ENCODE results near the gene FAM13A.

FAM13A gene

GRCh38 chr4:88709989-88710388 lies 347.0 kb downstream of the FAM13A start:
- H3K36me3 Mint-ChIP-seq, result peaks cover 64% of the 10 kb centered on the region
- DNase-seq, result no peak
- H3K27ac Mint-ChIP-seq, result no peak overlapping the region
- peaks cover 5% of the 10 kb centered on the region for H3K9me3 Mint-ChIP-seq
- no peaks in the 10 kb centered on the region for H3K27me3 Mint-ChIP-seq
- no peak overlapping the region for H3K4me3 Mint-ChIP-seq
- CTCF ChIA-PET, result no interaction called here
- H3K4me1 Mint-ChIP-seq, result no peaks in the 10 kb centered on the region

DNA sequence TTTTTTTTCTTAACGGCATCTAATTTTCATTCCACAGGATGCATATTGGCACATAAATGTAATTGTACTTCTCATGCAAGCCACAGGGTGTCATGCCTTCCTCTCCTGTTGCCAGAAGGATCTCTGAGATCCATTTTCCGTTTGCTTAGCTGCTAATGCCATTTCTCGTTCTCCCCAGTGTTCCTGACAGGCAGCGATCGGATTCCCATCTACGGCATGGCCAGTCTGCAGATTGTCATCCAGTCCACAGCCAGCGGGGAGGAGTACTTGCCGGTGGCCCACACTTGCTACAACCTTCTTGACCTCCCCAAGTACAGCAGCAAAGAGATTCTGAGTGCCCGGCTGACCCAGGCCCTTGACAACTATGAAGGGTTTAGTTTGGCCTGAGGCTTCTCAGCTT lies 350.4 kb downstream of the FAM13A start:
- Mint-ChIP-seq H3K27me3 (no peaks in the 10 kb centered on the region), H3K4me3 (no peak overlapping the region), H3K4me1 (no peaks in the 10 kb centered on the region), H3K36me3 (peaks cover 46% of the 10 kb centered on the region), H3K9me3 (no peaks in the 10 kb centered on the region), H3K27ac (no peak overlapping the region)
- DNase-seq, result no peak
- CTCF ChIA-PET, result interaction anchor here (0.7 kb wide), 1 partner anchor 337 kb away, joined by 3 read pairs; no protein-coding TSS in a partner anchor

DNA sequence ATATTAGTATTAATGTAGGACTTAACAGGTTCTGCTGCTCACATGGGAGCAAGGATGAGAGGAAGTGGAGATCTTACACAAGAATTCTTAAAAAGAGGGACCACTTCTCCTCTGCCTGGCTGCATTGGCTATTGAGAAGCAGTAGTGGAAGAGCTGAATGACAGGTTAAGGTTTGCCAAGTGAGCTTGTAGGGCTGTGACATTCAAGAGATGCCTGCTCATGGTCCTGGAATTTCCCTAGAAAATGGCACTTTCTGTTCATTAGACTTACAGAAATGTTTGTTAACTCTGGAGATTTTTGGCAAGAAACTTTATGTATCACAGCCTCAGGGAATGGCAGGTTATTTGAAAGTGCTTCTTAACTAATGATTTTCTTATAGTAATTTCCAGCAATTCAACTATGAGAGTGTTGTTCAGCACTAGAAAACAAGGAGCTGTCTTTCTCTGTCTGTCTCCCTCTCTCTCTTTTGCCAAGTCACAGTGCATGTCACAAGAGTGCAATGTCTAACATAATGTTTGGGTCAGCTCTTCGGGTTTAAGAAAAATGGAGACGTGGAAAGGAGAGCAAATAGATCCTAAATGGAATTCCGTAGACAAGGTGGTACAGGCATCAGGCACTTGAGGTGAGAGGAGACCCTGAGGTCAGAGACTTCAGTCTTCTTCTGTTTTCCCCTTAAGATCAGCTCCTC lies 351.0 kb downstream of the FAM13A start:
- Mint-ChIP-seq H3K36me3 (peaks cover 42% of the 10 kb centered on the region), H3K9me3 (no peaks in the 10 kb centered on the region), H3K4me3 (no peak overlapping the region), H3K27ac (no peak overlapping the region), H3K27me3 (no peaks in the 10 kb centered on the region), H3K4me1 (no peaks in the 10 kb centered on the region)
- DNase-seq, result no peak
- CTCF ChIA-PET, result interaction anchor here (0.6 to 0.7 kb wide), 2 partner anchors 28 to 337 kb away, joined by 3 read pairs; no protein-coding TSS in a partner anchor

- Mint-ChIP-seq H3K36me3 (peaks cover 40% of the 10 kb centered on the region), H3K27me3 (no peaks in the 10 kb centered on the region), H3K4me1 (no peaks in the 10 kb centered on the region), H3K4me3 (no peak overlapping the region), H3K9me3 (no peaks in the 10 kb centered on the region), H3K27ac (no peak overlapping the region)
- no peak for DNase-seq
- CTCF ChIA-PET, result no interaction called here
Observed at GRCh38 chr4:88705223-88705622, 351.8 kb downstream of the FAM13A start.

- H3K27me3 Mint-ChIP-seq, result no peaks in the 10 kb centered on the region
- H3K36me3 Mint-ChIP-seq, result peaks cover 31% of the 10 kb centered on the region
- H3K9me3 Mint-ChIP-seq, result no peaks in the 10 kb centered on the region
- peaks cover 6% of the 10 kb centered on the region for H3K4me1 Mint-ChIP-seq
- CTCF ChIA-PET, result interaction anchor here (1.0 kb wide), 1 partner anchor 9 kb away, joined by 3 read pairs; no protein-coding TSS in a partner anchor
- DNase-seq, result no peak
- H3K4me3 Mint-ChIP-seq, result no peak overlapping the region
- H3K27ac Mint-ChIP-seq, result no peak overlapping the region
Observed at GRCh38 chr4:88702782-88703181, 354.2 kb downstream of the FAM13A start.

DNA sequence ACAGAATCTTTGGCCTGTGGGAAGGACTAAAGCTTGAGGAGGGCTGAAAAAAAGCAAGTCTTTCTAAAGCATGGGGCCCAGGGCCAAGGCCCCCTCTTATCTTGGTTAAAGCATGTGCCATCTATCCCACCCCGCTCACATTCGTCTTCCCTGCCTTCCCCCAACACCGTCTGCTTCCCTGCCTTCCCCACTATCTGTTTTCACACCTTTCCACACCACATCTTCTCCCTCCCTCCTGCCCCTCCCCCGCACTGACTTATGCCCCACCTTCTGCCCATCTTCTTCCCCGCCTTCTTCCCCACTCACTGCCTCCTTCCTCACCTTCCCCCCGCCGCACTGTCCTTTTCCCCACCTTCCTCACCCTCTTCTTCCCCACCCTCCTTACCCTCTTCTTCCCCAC lies 358.5 kb downstream of the FAM13A start:
- CTCF ChIA-PET, result no interaction called here
- Mint-ChIP-seq H3K36me3 (peaks cover 19% of the 10 kb centered on the region), H3K27ac (no peak overlapping the region)

DNA sequence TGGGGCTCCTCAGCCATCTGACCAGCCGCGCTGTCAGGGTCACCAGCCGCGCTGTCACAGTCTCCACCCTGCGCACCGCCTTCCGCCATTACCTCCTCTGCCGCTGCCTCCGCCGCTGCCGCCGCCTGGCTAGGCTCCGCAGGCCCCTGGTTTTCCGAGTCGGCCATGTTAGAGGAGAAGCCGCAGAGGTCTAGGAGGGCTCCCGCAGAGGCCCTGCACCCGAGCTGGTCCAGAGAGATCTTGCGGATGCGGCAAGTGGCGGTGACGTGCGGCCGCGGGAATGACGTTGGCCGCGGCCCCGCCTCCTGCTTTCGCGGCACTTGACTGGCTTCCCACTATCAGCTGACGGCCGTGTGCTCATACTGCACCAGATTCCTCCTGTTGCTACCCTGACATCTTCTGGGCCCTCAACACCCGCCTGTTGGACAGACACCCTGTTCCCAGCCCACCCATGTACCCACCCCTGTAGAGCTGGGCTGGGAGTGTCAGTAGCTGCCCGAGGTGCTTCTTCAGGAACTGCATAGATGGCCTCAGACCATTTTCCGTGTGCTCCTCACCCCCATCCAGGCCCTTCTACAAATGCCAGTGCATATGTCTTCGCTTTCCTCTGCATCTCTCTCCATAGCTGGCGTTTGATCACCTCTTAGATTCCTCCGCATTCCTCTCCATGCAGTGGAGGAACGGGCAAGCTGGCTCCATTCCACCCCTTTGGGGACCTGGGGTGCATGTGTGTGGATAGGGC lies 359.2 kb downstream of the FAM13A start, which contains the start of gene NAP1L5:
Gene NAP1L5 (minus strand): TSS at position 242 of the 742 bp plus-strand sequence. CDS start 75 bp downstream, at position 167.
- CTCF ChIA-PET, result interaction anchor here (0.6 kb wide), 1 partner anchor 158 kb away, joined by 3 read pairs; no protein-coding TSS in a partner anchor
- Mint-ChIP-seq H3K27me3 (no peaks in the 10 kb centered on the region), H3K4me3 (peak within 1 kb of the TSS; percentile 81), H3K27ac (peak within 1 kb of the TSS; percentile 88), H3K4me1 (peaks cover 14% of the 10 kb centered on the region), H3K9me3 (no peaks in the 10 kb centered on the region), H3K36me3 (peaks cover 15% of the 10 kb centered on the region)
- DNase-seq, result peak; percentile 76

More for the DNA sequence above, 358.5 kb downstream of the FAM13A start:
- Mint-ChIP-seq H3K27me3 (no peaks in the 10 kb centered on the region), H3K4me3 (peak overlapping the region; percentile 81), H3K4me1 (peaks cover 14% of the 10 kb centered on the region), H3K9me3 (no peaks in the 10 kb centered on the region)
- no peak for DNase-seq

- no peaks in the 10 kb centered on the region for H3K27me3 Mint-ChIP-seq
- no peaks in the 10 kb centered on the region for H3K9me3 Mint-ChIP-seq
- CTCF ChIA-PET, result no interaction called here
- H3K4me3 Mint-ChIP-seq, result peak overlapping the region; percentile 81
- peak overlapping the region; percentile 88 for H3K27ac Mint-ChIP-seq
- H3K4me1 Mint-ChIP-seq, result peaks cover 14% of the 10 kb centered on the region
- peaks cover 16% of the 10 kb centered on the region for H3K36me3 Mint-ChIP-seq
- DNase-seq, result peak; percentile 36
Observed at GRCh38 chr4:88697141-88697540, 359.8 kb downstream of the FAM13A start.

DNA sequence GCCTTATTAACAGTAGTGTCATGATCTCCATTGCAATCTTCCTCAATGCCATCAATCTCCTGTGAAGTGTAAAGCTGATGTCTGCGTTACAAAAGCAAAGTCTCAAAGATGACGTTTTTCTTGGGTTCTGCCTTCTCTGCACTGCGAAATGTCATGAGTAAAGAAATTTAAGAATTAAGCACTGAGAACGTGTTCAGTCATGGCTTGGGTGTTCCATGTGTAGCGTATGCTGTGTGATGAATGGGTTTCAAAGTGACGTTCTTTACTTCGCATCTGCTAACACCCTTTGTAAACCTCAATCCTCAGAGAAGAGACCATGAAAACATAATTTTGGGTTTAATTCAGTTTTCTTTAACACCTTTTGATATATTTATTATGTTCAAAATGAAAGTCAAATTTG lies 360.4 kb downstream of the FAM13A start:
- Mint-ChIP-seq H3K27me3 (no peaks in the 10 kb centered on the region), H3K27ac (no peak overlapping the region), H3K4me3 (peak overlapping the region; percentile 81), H3K4me1 (peaks cover 14% of the 10 kb centered on the region), H3K9me3 (no peaks in the 10 kb centered on the region), H3K36me3 (peaks cover 16% of the 10 kb centered on the region)
- CTCF ChIA-PET, result no interaction called here
- DNase-seq, result no peak

- H3K4me1 Mint-ChIP-seq, result peaks cover 13% of the 10 kb centered on the region
- no peak for DNase-seq
- CTCF ChIA-PET, result interaction anchor here (1.5 kb wide), 1 partner anchor 9 kb away, joined by 3 read pairs; no protein-coding TSS in a partner anchor
- no peak overlapping the region for H3K4me3 Mint-ChIP-seq
- H3K9me3 Mint-ChIP-seq, result no peaks in the 10 kb centered on the region
- H3K27ac Mint-ChIP-seq, result no peak overlapping the region
- peaks cover 28% of the 10 kb centered on the region for H3K36me3 Mint-ChIP-seq
- no peaks in the 10 kb centered on the region for H3K27me3 Mint-ChIP-seq
Observed at GRCh38 chr4:88693792-88694191, 363.2 kb downstream of the FAM13A start.

GRCh38 chr4:88690355-88690754 lies 366.6 kb downstream of the FAM13A start:
- H3K27me3 Mint-ChIP-seq, result no peaks in the 10 kb centered on the region
- H3K36me3 Mint-ChIP-seq, result peaks cover 31% of the 10 kb centered on the region
- DNase-seq, result no peak
- CTCF ChIA-PET, result no interaction called here
- H3K27ac Mint-ChIP-seq, result no peak overlapping the region
- H3K4me3 Mint-ChIP-seq, result no peak overlapping the region
- H3K4me1 Mint-ChIP-seq, result no peaks in the 10 kb centered on the region
- H3K9me3 Mint-ChIP-seq, result no peaks in the 10 kb centered on the region

GRCh38 chr4:88681209-88681608 lies 375.8 kb downstream of the FAM13A start:
- no peak overlapping the region for H3K27ac Mint-ChIP-seq
- no peaks in the 10 kb centered on the region for H3K27me3 Mint-ChIP-seq
- DNase-seq, result no peak
- H3K9me3 Mint-ChIP-seq, result no peaks in the 10 kb centered on the region
- no peak overlapping the region for H3K4me3 Mint-ChIP-seq
- H3K36me3 Mint-ChIP-seq, result peaks cover 63% of the 10 kb centered on the region
- H3K4me1 Mint-ChIP-seq, result peaks cover 6% of the 10 kb centered on the region
- CTCF ChIA-PET, result no interaction called here
